Naive B cell (primary cell): ENCODE data around the gene GLS. TPM values are rescaled to one million over a fixed set of nuclear protein-coding genes. Genes with fewer than 3 reads are reported as not detected.

Experiments
- polyA plus RNA-seq, 6 donors: library from polyadenylated mRNA; unstranded; fragments of 300-500 nt; fragmentation: Illumina TruSeq; gene quantifications; one replicate each; pipeline ENCODE4 v1.2.3, GENCODE V29; 2021; ENCODE audit warnings: low read depth in 6 of 6

The GLS gene
- polyA plus RNA-seq, 6 donors from 2014 or later, result 15.6 to 48.3 (median 40.0) TPM

Other genes with a start within 250 kb of the GLS start
- gene NAB1, start 231.7 kb upstream of the GLS start, polyA plus RNA-seq, result 1 to 10 TPM; 2.3 to 5.8 (median 3.0) TPM
- gene STAT1, start 133.3 kb downstream of the GLS start, polyA plus RNA-seq, result 100 to 1,000 TPM in 1 of 6 donors, 10 to 100 TPM in 5; 36.9 to 140 (median 54.8) TPM